GM12878 (cell line): ENCODE results near the gene DAB2. TPM values are rescaled to one million over a fixed set of nuclear protein-coding genes. Genes with fewer than 3 reads are reported as not detected.

Experiments used
- ATAC-seq: fragments of 200-7000 bp; cut with Tn5 transposase; 3 replicates; pipeline ENCODE4 v1.9.1; 2020; ENCODE audit warnings: mild to moderate bottlenecking, moderate library complexity
- BruUV-seq: library from RNA; stranded (reverse); fragments of 400-500 nt; replicated peaks from 2 replicates; lab custom pipeline; 2021; lab: Mats Ljungman, UMichigan
- CTCF ChIA-PET: fragments of 300-600 bp; sonication (Branson Sonifier 250); formaldehyde crosslinking; extraction: SDS; loops from one replicate; lab custom pipeline; 2021; ENCODE audit warnings: inconsistent platforms; lab: Yijun Ruan, JAX
- POLR2A ChIA-PET: fragments of 350-600 bp; formaldehyde crosslinking; extraction: SDS; loops from one replicate; lab custom pipeline; 2021; ENCODE audit warnings: inconsistent platforms; lab: Charles Lee
- RAD21 ChIA-PET: fragments of 300-600 bp; sonication (Branson Sonifier 250); formaldehyde crosslinking; loops from one replicate; lab custom pipeline; 2023; ENCODE audit warnings: antibody characterized with exemption; ENCODE audit not compliant: unreplicated experiment; lab: Charles Lee
- SMC1A ChIA-PET: fragments of 300-600 bp; sonication (Branson Sonifier 250); formaldehyde crosslinking; loops from one replicate; lab custom pipeline; 2023; ENCODE audit not compliant: unreplicated experiment, uncharacterized antibody; lab: Charles Lee
- DNase-seq: peaks from one replicate; pipeline ENCODE4 v3.0.0-alpha.2; 2011; ENCODE audit warnings: low read depth, low spot score
- FAIRE-seq: peaks from 3 replicates; lab custom pipeline; 2011; peaks lifted over from hg19 to GRCh38; lab: Jason Lieb, UNC
- H2AFZ ChIP-seq: 2 replicates; pipeline ENCODE4 v1.6.0; 2011; ENCODE audit warnings: low read depth, low read length, control low read depth; ENCODE audit not compliant: control insufficient read depth
- H3K27ac ChIP-seq: 2 replicates; pipeline ENCODE4 v1.5.1; 2011; ENCODE audit warnings: control low read depth; ENCODE audit not compliant: control insufficient read depth, insufficient read depth
- H3K27me3 ChIP-seq, 2 experiments: replicated peaks in 1 of 2; 2 replicates each; pipeline versions ENCODE4 v1.6.0 to v1.6.1; 2011; ENCODE audit warnings: low read length in 1 of 2; ENCODE audit not compliant: control insufficient read depth in 2 of 2, insufficient read depth in 2 of 2
- H3K36me3 ChIP-seq, 2 experiments: 2 replicates each; pipeline ENCODE4 v1.5.1; 2011; ENCODE audit warnings: low read length in 1 of 2; ENCODE audit not compliant: control insufficient read depth in 2 of 2, insufficient read depth in 2 of 2
- H3K4me1 ChIP-seq: 2 replicates; pipeline ENCODE4 v1.6.1; 2011; ENCODE audit warnings: mild to moderate bottlenecking, low read length, moderate library complexity, mixed read lengths; ENCODE audit not compliant: control insufficient read depth, insufficient read depth
- H3K4me2 ChIP-seq: 2 replicates; pipeline ENCODE4 v1.6.0; 2011; ENCODE audit warnings: control low read depth; ENCODE audit not compliant: control insufficient read depth, insufficient read depth
- H3K4me3 ChIP-seq: fragments of 200-600 bp; sonication (generic); 2 replicates; pipeline ENCODE4 v1.5.1; 2016
- H3K79me2 ChIP-seq: 2 replicates; pipeline ENCODE4 v1.6.0; 2011; ENCODE audit warnings: low read length; ENCODE audit not compliant: control insufficient read depth, insufficient read depth
- H3K9ac ChIP-seq: 2 replicates; pipeline ENCODE4 v1.8.0; 2011; ENCODE audit warnings: low read length, control low read depth, mixed read lengths; ENCODE audit not compliant: control insufficient read depth, insufficient read depth
- H3K9me3 ChIP-seq: replicated peaks from 3 replicates; pipeline ENCODE4 v1.5.1; 2011; ENCODE audit warnings: mild to moderate bottlenecking, low read length; ENCODE audit not compliant: control insufficient read depth, insufficient read depth
- H4K20me1 ChIP-seq: 2 replicates; pipeline ENCODE4 v1.6.0; 2011; ENCODE audit not compliant: control insufficient read depth, insufficient read depth
- CBX3 ChIP-seq: fragments of 200-600 bp; sonication (generic); IDR thresholded peaks from 2 replicates; pipeline ENCODE4 v1.6.1; 2016; ENCODE audit warnings: low read depth, borderline replicate concordance
- DPF2 ChIP-seq: fragments of 450-650 bp; IDR thresholded peaks from 2 replicates; pipeline ENCODE4 v1.6.1; 2017; ENCODE audit warnings: mild to moderate bottlenecking
- FOXM1 ChIP-seq: IDR thresholded peaks from 2 replicates; pipeline ENCODE4 v1.6.1; 2012; ENCODE audit warnings: low read depth, mild to moderate bottlenecking, inconsistent platforms, low read length, moderate library complexity
- NFYA ChIP-seq: IDR thresholded peaks from 2 replicates; pipeline ENCODE4 v1.6.1; 2011; ENCODE audit warnings: low read depth, mild to moderate bottlenecking, low read length, improper control_type of control experiment, borderline replicate concordance
- RELB ChIP-seq: fragments of 450-650 bp; IDR thresholded peaks from 2 replicates; pipeline ENCODE4 v1.6.1; 2017; ENCODE audit warnings: low read depth, mild to moderate bottlenecking, moderate library complexity
- REST ChIP-seq: IDR thresholded peaks from 2 replicates; pipeline ENCODE4 v1.6.1; 2012; ENCODE audit warnings: mild to moderate bottlenecking, low read depth, low read length
- SREBF1 ChIP-seq: IDR thresholded peaks from 2 replicates; pipeline ENCODE4 v1.6.1; 2012; ENCODE audit warnings: mild to moderate bottlenecking, low read length
- SREBF2 ChIP-seq: IDR thresholded peaks from 2 replicates; pipeline ENCODE4 v1.6.1; 2012; ENCODE audit warnings: mild to moderate bottlenecking, low read length
- TCF12 ChIP-seq: IDR thresholded peaks from 2 replicates; pipeline ENCODE4 v1.6.1; 2011; ENCODE audit warnings: low read depth, mild to moderate bottlenecking, low read length
- YBX1 ChIP-seq: fragments of 450-650 bp; IDR thresholded peaks from 2 replicates; pipeline ENCODE4 v1.6.1; 2016; ENCODE audit warnings: antibody characterized with exemption
- in situ Hi-C: fragments of 300-500 bp; cut with MboI; formaldehyde crosslinking; loops from 9 replicates; pipeline ENCODE4 v1.14.3; 2018; ENCODE audit warnings: mixed read lengths
- intact Hi-C: fragments of 100-400 bp; cut with micrococcal nuclease; formaldehyde crosslinking; loops from one replicate; pipeline ENCODE4 v1.14.2; 2022; ENCODE audit not compliant: unreplicated experiment
- polyA plus RNA-seq, 11 experiments: library from polyadenylated mRNA; depleted of rRNA in 4 of 11; unstranded in 6 of 11; stranded (reverse) in 5 of 11; fragments of >200 nt; fragmentation: Nextera tagmentation in 4 of 11; fragmentation: Illumina TruSeq in 1 of 11; extraction: Ambion mirVana in 4 of 11; extraction: Trizol in 1 of 11; gene quantifications; 1 replicate in 1 of 11; 2 replicates in 10 of 11; pipeline versions ENCODE4 v1.2.1 to v1.2.3, GENCODE V29; 2011 to 2016; ENCODE audit warnings: inconsistent platforms in 2 of 11, missing spikeins in 2 of 11, low read depth in 1 of 11
- total RNA-seq, 4 experiments: library from RNA; depleted of rRNA in 3 of 4; stranded (reverse); fragments of >200 nt in 3 of 4; fragmentation: Illumina TruSeq in 1 of 4; extraction: Trizol in 1 of 4; gene quantifications; 2 replicates each; pipeline versions ENCODE4 v1.2.1 to v1.2.3, GENCODE V29; 2013 to 2021

Gene DAB2
- total and polyA plus RNA-seq, 10 of the 15 experiments (the other 5 are each of a cell fraction or from before 2014, with no cell fraction given): 0.05 to 0.23 (median 0.11) TPM; not detected in 7

DNA sequence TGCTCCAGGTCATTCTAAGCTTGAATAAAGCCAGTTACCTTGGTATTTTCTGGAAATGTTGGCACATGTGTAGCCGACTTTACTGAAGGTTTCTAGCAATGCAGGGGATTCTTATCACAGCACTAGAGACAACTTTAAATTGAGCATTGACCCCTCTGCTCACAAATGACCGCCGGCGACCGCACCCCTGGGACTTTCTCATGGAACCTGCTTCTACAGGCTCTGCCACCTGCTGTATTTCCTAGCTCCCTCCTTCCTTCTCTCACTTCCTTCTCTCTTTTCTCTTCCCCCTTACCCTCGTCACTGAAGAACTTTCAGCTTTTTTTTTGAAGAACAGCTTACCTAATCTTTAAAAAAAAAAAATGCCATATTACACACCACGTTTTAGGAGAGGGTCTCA is 30.9 kb upstream of the DAB2 start (continued):
- no peak for TF ChIP-seq REST
- TF ChIP-seq FOXM1: no peak
- no peak for TF ChIP-seq TCF12

DNA sequence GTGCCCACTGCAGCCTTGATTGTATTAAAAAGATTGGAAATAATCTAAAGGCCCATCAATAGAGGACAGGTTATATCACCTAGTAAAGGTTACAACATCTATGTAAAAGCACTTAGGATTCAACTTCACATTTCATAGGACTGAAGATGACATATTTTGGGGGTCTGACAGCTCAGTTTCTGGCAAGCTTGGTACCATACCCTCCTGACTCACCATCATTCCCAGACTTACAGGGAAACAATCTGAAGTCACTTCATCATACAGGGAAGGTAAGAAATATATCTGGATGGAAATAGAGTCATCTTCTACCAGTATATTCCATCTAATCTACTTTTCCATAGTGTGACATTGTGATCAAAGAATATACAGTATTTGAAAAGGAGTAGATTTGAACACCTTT is 28.8 kb upstream of the DAB2 start:
- Histone ChIP-seq H3K4me2 (no peak overlapping the region), H3K27ac (no peak overlapping the region), H3K79me2 (no peaks in the 10 kb centered on the region), H2AFZ (no peak overlapping the region), H3K36me3 (no peaks in the 10 kb centered on the region), H4K20me1 (no peaks in the 10 kb centered on the region), H3K4me3 (no peak overlapping the region), H3K9me3 (no peaks in the 10 kb centered on the region), H3K4me1 (no peaks in the 10 kb centered on the region), H3K9ac (no peak overlapping the region), H3K27me3 (no peaks in the 10 kb centered on the region)
- POLR2A ChIA-PET: no interaction called here
- CTCF ChIA-PET: no interaction called here
- in situ Hi-C loops (no loop called here), intact Hi-C loops (no loop called here)
- TF ChIP-seq YBX1 (no peak), RELB (no peak), CBX3 (no peak), SREBF2 (no peak), SREBF1 (no peak), DPF2 (no peak), NFYA (no peak)
- ATAC-seq (no peak), DNase-seq (no peak), FAIRE-seq (no peak)
- SMC1A ChIA-PET: interaction anchor here (1.3 kb wide), 1 partner anchor 8 kb away, joined by 3 read pairs; no protein-coding TSS in a partner anchor
- BruUV-seq: no TSS peak
- RAD21 ChIA-PET: no interaction called here
